ENCODE measurements around the gene SLC25A44. TPM values are rescaled to one million over a fixed set of nuclear protein-coding genes. Genes with fewer than 3 reads are reported as not detected.

The SLC25A44 gene
- total and polyA plus RNA-seq, 2 of the 8 experiments (the other 6 are each of a cell fraction or from before 2014, with no cell fraction given): 23.4 to 32.1 TPM

- H3K14ac ChIP-seq (ENCODE audit: insufficient read length): no peak overlapping the region
- 89% methylated on average over 2 of the region's 4 CpGs; no CpG with 5 or more reads in 1 of the 2 experiments for WGBS, 2 experiments (ENCODE audit: extremely low coverage in 1 of 2, insufficient coverage in 1 of 2, insufficient read length in 1 of 2, insufficient replicate concordance in 2 of 2, low coverage in 1 of 2, low lambda C conversion rate in 2 of 2, missing lambda C conversion rate in 1 of 2)
- H3K9me3 ChIP-seq (ENCODE audit: insufficient read depth in 2 of 2, low read depth in 1 of 2, low read length in 1 of 2): no peaks in the 10 kb centered on the region
- H3K4me2 ChIP-seq (ENCODE audit: insufficient read depth in 1 of 2, low read depth in 2 of 2, low read length in 2 of 2): 0 out of 4 replicates have a peak overlapping the region, but pooled peaks of 1 of the 2 experiments have one; percentile 17
- no peak overlapping the region for H2BK120ac ChIP-seq (replicated peaks; ENCODE audit: low read depth, low read length)
- H3K79me1 ChIP-seq (ENCODE audit: low read depth, low read length): no peaks in the 10 kb centered on the region
- no peaks in the 10 kb centered on the region for H3K27me3 ChIP-seq (replicated peaks in 1 of 4; ENCODE audit: control insufficient read depth in 3 of 4, extremely low read depth in 1 of 4, insufficient read depth in 3 of 4, low read length in 3 of 4)
- FAIRE-seq (no peak), DNase-seq (ENCODE audit: low read depth in 1 of 2, low spot score in 2 of 2) (no peak)
- no peak overlapping the region for H3K23ac ChIP-seq (ENCODE audit: insufficient read length)
- peak overlapping the region; percentile 58 for H4K8ac ChIP-seq (ENCODE audit: extremely low read depth, insufficient read depth, low read length)
- peaks cover 21 to 44% (median 33%) of the 10 kb centered on the region in 4 experiments for H3K36me3 ChIP-seq (ENCODE audit: control insufficient read depth in 2 of 4, insufficient read depth in 4 of 4, low read length in 3 of 4)
- H3K4ac ChIP-seq (replicated peaks; ENCODE audit: insufficient read length, low read depth, low read length): no peak overlapping the region
- no peak overlapping the region for H4K5ac ChIP-seq (ENCODE audit: insufficient read length, low read depth, low read length)
- no peaks in the 10 kb centered on the region for H3K23me2 ChIP-seq (ENCODE audit: low read depth, low read length)
- ChIA-PET CTCF (ENCODE audit: partially characterized antibody) (interaction anchor here (0.7 to 47.2 kb wide), 8 partner anchors 10 to 152 kb away, joined by 3 to 1265 read pairs (median 4); partner anchors contain the start of gene SEMA4A), POLR2A (ENCODE audit: partially characterized antibody) (interaction anchor here (0.6 to 11.8 kb wide), 16 partner anchors 12 to 198 kb away, joined by 3 to 102 read pairs (median 4); partner anchors contain the start of genes PMF1, SMG5 and TMEM79)
- H2AK5ac ChIP-seq (ENCODE audit: low read depth, low read length): no peak overlapping the region; the same call in 1 of the 2 replicates
- H3K27ac ChIP-seq (ENCODE audit: low read depth, low read length): no peak overlapping the region; the same call in 1 of the 2 replicates
- H2BK20ac ChIP-seq (ENCODE audit: low read length): no peak overlapping the region
- H3K9ac ChIP-seq (replicated peaks in 1 of 4; ENCODE audit: extremely low read depth in 1 of 4, low read depth in 3 of 4, low read length in 3 of 4): no peak overlapping the region
- no peak overlapping the region for H2BK15ac ChIP-seq (ENCODE audit: low read length)
- peaks cover 0 to 4% of the 10 kb centered on the region in 2 experiments for H4K20me1 ChIP-seq (replicated peaks in 1 of 2; ENCODE audit: control insufficient read depth in 1 of 2, insufficient read depth in 2 of 2, low read length in 2 of 2)
- H2BK12ac ChIP-seq (ENCODE audit: low read depth, low read length): no peak overlapping the region
- peaks cover 0 to 16% (median 9%) of the 10 kb centered on the region in 4 experiments for H3K4me1 ChIP-seq (replicated peaks in 1 of 4; ENCODE audit: control insufficient read depth in 3 of 4, insufficient read depth in 4 of 4, low read length in 3 of 4)
- no peak overlapping the region for H4K91ac ChIP-seq (replicated peaks; ENCODE audit: insufficient read length, low read length)
- H3K4me3 ChIP-seq (ENCODE audit: extremely low read depth in 1 of 4, insufficient read depth in 2 of 4, low read depth in 3 of 4, low read length in 4 of 4): no peak overlapping the region
- no peak overlapping the region for H2AFZ ChIP-seq (ENCODE audit: low read length)
- H3K56ac ChIP-seq (replicated peaks; ENCODE audit: insufficient read length, low read depth, low read length): no peak overlapping the region
- no peaks in the 10 kb centered on the region for H3K79me2 ChIP-seq (ENCODE audit: control insufficient read depth in 1 of 2, insufficient read depth in 2 of 2, low read length in 2 of 2)
- H2BK5ac ChIP-seq (ENCODE audit: low read depth, low read length): no peak overlapping the region
- peak overlapping the region; percentile 38; the same call in 1 of the 2 replicates for H3K18ac ChIP-seq (ENCODE audit: extremely low read depth, low read length)
These were observed 54.4 kb downstream of the SLC25A44 start for GRCh38 chr1:156248323-156248683.
